HG02610 (cell line): ENCODE data around the gene RASAL1.

Experiments
- ATAC-seq: cut with Tn5 transposase; IDR thresholded peaks from one replicate; pipeline ENCODE4 v1.9.1; 2021; ENCODE audit warnings: mild to moderate bottlenecking, moderate library complexity; ENCODE audit not compliant: unreplicated experiment

RASAL1 gene

GRCh38 chr12:113061061-113061694, 74.4 kb downstream of the RASAL1 start:
- ATAC-seq = no peak

GRCh38 chr12:113060336-113060960, 75.1 kb downstream of the RASAL1 start:
- no peak for ATAC-seq

GRCh38 chr12:113059071-113059595, 76.4 kb downstream of the RASAL1 start:
- no peak for ATAC-seq

GRCh38 chr12:113058553-113058952, 77.0 kb downstream of the RASAL1 start:
- no peak for ATAC-seq

- ATAC-seq = no peak
Measured at GRCh38 chr12:113057565-113058485, 77.7 kb downstream of the RASAL1 start.

- ATAC-seq = no peak
Measured at GRCh38 chr12:113056631-113057488, 78.7 kb downstream of the RASAL1 start, which contains the start of gene DTX1. DTX1 (plus strand) TSS chr12:113056730; CDS start chr12:113058193, 1,463 bp downstream.

DNA sequence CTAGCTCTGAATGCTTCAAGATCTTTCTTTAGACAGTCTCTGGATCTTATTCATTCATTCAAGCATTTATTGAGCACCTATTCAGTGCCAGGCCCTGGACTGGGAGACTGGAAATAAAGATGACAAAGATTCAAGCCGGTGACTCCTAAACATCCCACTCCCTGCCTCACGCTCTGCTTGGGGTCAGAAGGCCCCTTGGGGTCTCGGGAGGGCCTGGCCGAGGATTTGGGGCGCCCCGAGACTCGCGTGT, 79.3 kb downstream of the RASAL1 start:
- ATAC-seq = no peak

- no peak for ATAC-seq
Measured at GRCh38 chr12:113055594-113056380, 79.8 kb downstream of the RASAL1 start.

GRCh38 chr12:113054948-113055486, 80.5 kb downstream of the RASAL1 start:
- ATAC-seq = no peak

DNA sequence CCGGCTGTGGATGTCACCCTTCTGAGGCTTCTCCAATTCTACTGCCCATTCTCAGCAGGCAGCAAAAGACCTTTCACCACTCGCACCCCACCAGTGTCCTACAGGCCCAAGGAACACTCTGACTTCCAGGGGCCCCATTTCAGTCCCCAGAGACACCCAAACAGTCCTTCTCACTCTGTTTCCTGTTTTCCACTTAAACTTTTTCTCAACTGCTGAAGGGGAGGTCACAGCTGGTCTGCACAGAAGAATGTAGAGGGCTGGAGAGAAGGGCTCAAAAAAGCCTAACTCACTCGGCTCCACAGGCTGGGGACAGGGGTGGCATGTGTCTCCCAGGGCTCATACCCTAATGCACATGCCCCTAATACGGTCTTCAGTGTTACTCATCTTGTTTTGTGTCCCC, 83.2 kb downstream of the RASAL1 start:
- ATAC-seq = no peak

DNA sequence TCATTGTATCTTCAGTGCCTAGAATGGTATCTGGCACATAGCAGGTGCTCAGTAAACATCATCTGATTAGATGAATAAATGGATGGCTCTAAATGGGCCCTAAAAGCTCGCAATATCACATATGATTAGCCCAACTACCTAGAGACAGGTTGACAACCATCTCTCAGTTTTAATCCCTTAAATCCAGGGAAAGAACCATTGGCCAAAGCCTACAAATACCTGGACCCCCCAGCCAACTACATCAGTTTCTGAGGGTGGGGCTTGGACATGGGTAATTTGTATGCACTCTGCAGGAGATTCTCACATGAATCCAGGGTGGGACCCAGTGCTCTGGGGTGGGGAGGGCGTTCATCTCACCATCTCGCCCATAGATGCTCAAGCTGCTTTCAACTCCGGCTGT, 83.8 kb downstream of the RASAL1 start:
- no peak for ATAC-seq

- no peak for ATAC-seq
Measured at GRCh38 chr12:113050795-113051194, 84.8 kb downstream of the RASAL1 start.

DNA sequence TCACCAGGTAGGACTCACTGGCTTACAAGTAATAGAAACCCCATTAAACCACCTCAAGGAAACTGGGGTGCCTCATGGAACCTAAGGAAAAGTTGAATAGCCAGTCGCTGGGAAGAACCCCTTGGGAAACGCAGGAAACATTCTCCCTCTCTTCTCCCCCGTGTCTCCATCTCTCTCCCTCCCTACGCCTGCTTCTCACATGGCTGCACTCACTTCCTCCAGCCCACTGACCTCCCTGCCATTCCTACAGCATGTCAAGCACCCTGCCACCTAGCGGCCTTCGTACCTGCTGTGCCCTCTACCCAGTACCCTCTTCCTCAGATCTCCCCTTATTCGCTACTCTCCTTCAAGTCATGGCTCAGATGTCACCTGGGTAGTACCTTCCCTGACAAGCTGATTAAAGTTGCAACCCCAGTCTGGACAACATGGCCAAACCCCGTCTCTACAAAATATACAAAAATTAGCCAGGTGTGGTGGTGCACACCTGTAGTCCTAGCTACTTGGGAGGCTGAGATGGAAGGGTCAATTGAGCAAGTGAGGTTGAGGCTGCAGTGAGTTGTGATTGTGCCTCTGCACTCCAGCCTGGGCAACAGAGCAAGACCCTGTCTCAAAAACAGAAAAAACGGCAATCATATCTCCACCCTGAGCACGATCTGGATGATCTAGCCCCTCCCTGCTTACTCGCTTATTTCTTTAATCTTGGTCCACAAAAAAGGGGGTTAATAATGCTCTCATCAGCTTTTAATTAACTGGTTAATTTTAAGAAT, 85.4 kb downstream of the RASAL1 start:
- no peak for ATAC-seq
